IMR-90 (cell line): ENCODE measurements around the gene FLVCR1. TPM values are rescaled to one million over a fixed set of nuclear protein-coding genes. Genes with fewer than 3 reads are reported as not detected.

Source experiments
- ATAC-seq: fragments of 200-7000 bp; cut with Tn5 transposase; 2 replicates; pipeline ENCODE4 v1.9.1; 2020; ENCODE audit warnings: low read depth, mild to moderate bottlenecking, moderate library complexity
- BruUV-seq: library from RNA; stranded (reverse); fragments of 400-500 nt; replicated peaks from 2 replicates; lab custom pipeline; 2021; lab: Mats Ljungman, UMichigan
- CTCF ChIA-PET: fragments of 300-600 bp; formaldehyde crosslinking; extraction: SDS; loops from one replicate; lab custom pipeline; 2021; ENCODE audit warnings: antibody characterized with exemption; lab: Yijun Ruan, JAX
- POLR2A ChIA-PET: fragments of 300-600 bp; sonication (Branson Sonifier 250); formaldehyde crosslinking; loops from one replicate; lab custom pipeline; 2022; ENCODE audit warnings: antibody characterized with exemption; ENCODE audit not compliant: unreplicated experiment; lab: Charles Lee
- DNase-seq: peaks from one replicate; pipeline ENCODE4 v3.0.0; 2013
- H2AFZ ChIP-seq: replicated peaks from 2 replicates; pipeline ENCODE3; 2013; ENCODE audit warnings: low read length, mild to moderate bottlenecking; ENCODE audit not compliant: poor library complexity
- H2AK5ac ChIP-seq: 2 replicates; pipeline ENCODE4 v1.6.1; 2013; ENCODE audit warnings: low read depth, low read length, inconsistent platforms
- H2AK9ac ChIP-seq: replicated peaks from 2 replicates; pipeline ENCODE3; 2013; ENCODE audit warnings: mild to moderate bottlenecking, low read depth, low read length, moderate library complexity; ENCODE audit not compliant: poor library complexity
- H2BK120ac ChIP-seq: 2 replicates; pipeline ENCODE4 v1.6.1; 2013; ENCODE audit warnings: low read depth, low read length, inconsistent platforms
- H2BK15ac ChIP-seq: 3 replicates; pipeline ENCODE4 v1.6.1; 2013; ENCODE audit warnings: low read depth, low read length, inconsistent platforms
- H2BK20ac ChIP-seq: 2 replicates; pipeline ENCODE4 v1.6.1; 2013; ENCODE audit warnings: low read depth, mild to moderate bottlenecking, inconsistent platforms, low read length, moderate library complexity
- H2BK5ac ChIP-seq: 2 replicates; pipeline ENCODE4 v1.6.1; 2013; ENCODE audit warnings: mild to moderate bottlenecking, low read depth, low read length, inconsistent platforms; ENCODE audit not compliant: poor library complexity, severe bottlenecking
- H3K14ac ChIP-seq: replicated peaks from 2 replicates; pipeline ENCODE4 v1.6.1; 2013; ENCODE audit warnings: low read depth, low read length, inconsistent platforms
- H3K18ac ChIP-seq: 2 replicates; pipeline ENCODE4 v1.6.1; 2013; ENCODE audit warnings: low read depth, low read length, control low read depth
- H3K23ac ChIP-seq: 2 replicates; pipeline ENCODE4 v1.6.1; 2013; ENCODE audit warnings: low read depth, low read length, inconsistent platforms
- H3K27ac ChIP-seq: 2 replicates; pipeline ENCODE4 v1.5.1; 2013; ENCODE audit warnings: mild to moderate bottlenecking, control low read depth, low read length; ENCODE audit not compliant: insufficient read depth
- H3K27me3 ChIP-seq: 2 replicates; pipeline ENCODE4 v1.6.1; 2013; ENCODE audit warnings: low read length; ENCODE audit not compliant: control insufficient read depth, insufficient read depth
- H3K36me3 ChIP-seq: 2 replicates; pipeline ENCODE4 v1.6.1; 2013; ENCODE audit warnings: low read length, mixed read lengths; ENCODE audit not compliant: control insufficient read depth, insufficient read depth
- H3K4ac ChIP-seq: 2 replicates; pipeline ENCODE4 v1.6.1; 2013; ENCODE audit warnings: low read depth, low read length, inconsistent platforms
- H3K4me1 ChIP-seq: 2 replicates; pipeline ENCODE4 v1.6.1; 2013; ENCODE audit warnings: low read length, mixed read lengths; ENCODE audit not compliant: control insufficient read depth, insufficient read depth
- H3K4me2 ChIP-seq: 2 replicates; pipeline ENCODE4 v1.6.1; 2013; ENCODE audit warnings: low read depth, mild to moderate bottlenecking, control low read depth, low read length, moderate library complexity
- H3K4me3 ChIP-seq: 2 replicates; pipeline ENCODE4 v1.5.1; 2013; ENCODE audit warnings: low read depth, mild to moderate bottlenecking, control low read depth, low read length, moderate library complexity; ENCODE audit not compliant: insufficient read depth
- H3K56ac ChIP-seq: 2 replicates; pipeline ENCODE4 v1.6.1; 2013; ENCODE audit warnings: low read length, inconsistent platforms; ENCODE audit not compliant: insufficient read depth; ENCODE audit errors: extremely low read depth
- H3K79me1 ChIP-seq, 2 experiments: 2 replicates each; pipeline ENCODE4 v1.6.1; 2013; ENCODE audit warnings: low read length in 2 of 2, inconsistent platforms in 1 of 2, low read depth in 1 of 2
- H3K9ac ChIP-seq: 2 replicates; pipeline ENCODE4 v1.6.1; 2013; ENCODE audit warnings: low read depth, low read length, control low read depth
- H3K9me1 ChIP-seq: 2 replicates; pipeline ENCODE4 v1.6.1; 2013; ENCODE audit warnings: low read length, inconsistent platforms; ENCODE audit not compliant: insufficient read depth
- H3K9me3 ChIP-seq: 2 replicates; pipeline ENCODE4 v1.6.1; 2013; ENCODE audit warnings: low read length; ENCODE audit not compliant: control insufficient read depth, insufficient read depth
- H4K20me1 ChIP-seq: 2 replicates; pipeline ENCODE4 v1.6.1; 2013; ENCODE audit warnings: low read length, inconsistent platforms; ENCODE audit not compliant: insufficient read depth
- H4K5ac ChIP-seq: 2 replicates; pipeline ENCODE4 v1.6.1; 2013; ENCODE audit warnings: mild to moderate bottlenecking, low read depth, low read length, control low read depth
- H4K8ac ChIP-seq, 2 experiments: 2 replicates each; pipeline ENCODE4 v1.6.1; 2013; ENCODE audit warnings: low read depth in 2 of 2, low read length in 2 of 2, control low read depth in 1 of 2, inconsistent platforms in 1 of 2
- H4K91ac ChIP-seq: 2 replicates; pipeline ENCODE4 v1.6.1; 2013; ENCODE audit warnings: low read depth, low read length, inconsistent platforms; ENCODE audit not compliant: insufficient read depth
- BHLHE40 ChIP-seq: fragments of 150-350 bp; IDR thresholded peaks from 2 replicates; pipeline ENCODE4 v1.6.1; 2016; ENCODE audit warnings: mild to moderate bottlenecking, low read depth, low read length
- CTCF ChIP-seq: conservative IDR thresholded peaks from 2 replicates; pipeline ENCODE4 v1.5.1; 2012; ENCODE audit warnings: mild to moderate bottlenecking, low read depth, low read length, improper control_type of control experiment
- FOS ChIP-seq: fragments of 150-350 bp; IDR thresholded peaks from 2 replicates; pipeline ENCODE4 v1.6.1; 2016; ENCODE audit warnings: low read depth, low read length
- MAFK ChIP-seq: IDR thresholded peaks from 2 replicates; pipeline ENCODE4 v1.6.1; 2012; ENCODE audit warnings: low read depth, low read length, improper control_type of control experiment
- MAZ ChIP-seq: IDR thresholded peaks from 2 replicates; pipeline ENCODE4 v1.6.1; 2012; ENCODE audit warnings: low read depth, mild to moderate bottlenecking, low read length, improper control_type of control experiment, moderate library complexity, borderline replicate concordance
- MXI1 ChIP-seq: IDR thresholded peaks from 2 replicates; pipeline ENCODE4 v1.6.1; 2012; ENCODE audit warnings: low read depth, mild to moderate bottlenecking, low read length, moderate library complexity, borderline replicate concordance
- POLR2A ChIP-seq: IDR thresholded peaks from 2 replicates; pipeline ENCODE4 v1.6.1; 2012; ENCODE audit warnings: mild to moderate bottlenecking, low read depth, low read length
- RAD21 ChIP-seq: IDR thresholded peaks from 2 replicates; pipeline ENCODE4 v1.6.1; 2012; ENCODE audit warnings: low read length, improper control_type of control experiment
- RFX5 ChIP-seq: IDR thresholded peaks from 2 replicates; pipeline ENCODE4 v1.8.0; 2012; ENCODE audit warnings: low read depth, mild to moderate bottlenecking, low read length, moderate library complexity
- SMC3 ChIP-seq: fragments of 150-350 bp; IDR thresholded peaks from 2 replicates; pipeline ENCODE4 v1.6.1; 2016; ENCODE audit warnings: low read depth, mild to moderate bottlenecking, antibody characterized with exemption, low read length, moderate library complexity
- USF2 ChIP-seq: fragments of 150-350 bp; IDR thresholded peaks from 2 replicates; pipeline ENCODE4 v1.6.1; 2017; ENCODE audit warnings: mild to moderate bottlenecking, antibody characterized with exemption, low read length, low read depth
- WGBS, 2 experiments: methylation state at CpG; one replicate each; pipeline versions ENCODE4 v1.1.5 to v1.1.7; 2013; ENCODE audit warnings: missing lambda C conversion rate in 2 of 2; ENCODE audit not compliant: insufficient read length in 1 of 2; ENCODE audit errors: extremely low coverage in 2 of 2; 5-methylcytosine and 5-hydroxymethylcytosine counted together
- dilution Hi-C: fragments of 300-500 bp; cut with HindIII; formaldehyde crosslinking; loops from one replicate; pipeline ENCODE4 v1.14.3; 2018; ENCODE audit warnings: low sequenced_read_pairs; ENCODE audit not compliant: unreplicated experiment
- in situ Hi-C: fragments of 300-500 bp; cut with MboI; formaldehyde crosslinking; loops from 3 replicates; pipeline ENCODE4 v1.14.3; 2019; ENCODE audit warnings: low sequenced_read_pairs, inconsistent platforms, mixed read lengths
- intact Hi-C: fragments of 100-400 bp; cut with micrococcal nuclease; formaldehyde crosslinking; loops from 2 replicates; pipeline ENCODE4 v1.10.0; 2022
- polyA plus RNA-seq, 3 experiments: library from polyadenylated mRNA; depleted of rRNA; stranded (reverse); fragments of >200 nt; gene quantifications; 2 replicates each; pipeline ENCODE4 v1.2.3, GENCODE V29; 2012; ENCODE audit warnings: low replicate concordance in 1 of 3
- total RNA-seq: library from RNA; depleted of rRNA; stranded (reverse); fragments of >200 nt; gene quantifications from 2 replicates; pipeline ENCODE4 v1.2.3, GENCODE V29; 2012

Gene FLVCR1
- total and polyA plus RNA-seq, 2 of the 4 experiments (the other 2 are of a cell fraction) = 2.4 to 3.9 TPM

DNA sequence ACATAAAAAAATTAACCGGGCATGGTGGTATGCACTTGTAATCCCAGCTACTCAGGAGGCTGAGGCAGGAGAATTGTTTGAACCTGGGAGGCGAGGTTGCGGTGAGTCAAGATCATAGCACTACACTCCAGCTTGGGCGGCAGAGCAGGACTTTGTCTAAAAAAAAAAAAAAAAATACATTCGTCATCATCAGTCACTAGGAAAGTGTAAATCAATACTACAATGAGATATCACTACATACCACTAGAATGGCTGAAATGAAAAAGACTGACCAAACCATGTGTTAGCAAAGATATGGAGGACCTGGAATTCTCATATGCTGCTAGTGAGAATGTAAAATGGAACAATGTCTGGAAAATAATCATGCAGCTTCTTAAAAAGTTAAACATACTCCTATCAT, 19.9 kb upstream of the FLVCR1 start:
- Histone ChIP-seq H3K4me1 (no peaks in the 10 kb centered on the region), H2AK5ac (no peak overlapping the region), H4K20me1 (no peaks in the 10 kb centered on the region), H3K56ac (no peak overlapping the region), H3K9me1 (no peaks in the 10 kb centered on the region), H2BK15ac (no peak overlapping the region), H3K4me3 (no peak overlapping the region), H2BK20ac (no peak overlapping the region), H2BK5ac (no peak overlapping the region), H3K79me1 (no peaks in the 10 kb centered on the region), H3K23ac (no peak overlapping the region), H3K14ac (no peak overlapping the region), H3K9ac (no peak overlapping the region), H4K5ac (no peak overlapping the region), H3K9me3 (no peaks in the 10 kb centered on the region), H4K91ac (no peak overlapping the region), H2AK9ac (no peak overlapping the region), H3K18ac (no peak overlapping the region), H3K4ac (no peak overlapping the region), H4K8ac (no peak overlapping the region), H3K4me2 (no peak overlapping the region), H2AFZ (no peak overlapping the region), H3K36me3 (no peaks in the 10 kb centered on the region), H3K27ac (no peak overlapping the region), H2BK120ac (no peak overlapping the region), H3K27me3 (no peaks in the 10 kb centered on the region)
- dilution Hi-C loops = no loop called here
- intact Hi-C loops = no loop called here
- ATAC-seq (no peak), DNase-seq (no peak)
- no CpG with 5 or more reads among the region's 5 CpGs for WGBS, 2 experiments
- no TSS peak for BruUV-seq
- ChIA-PET CTCF (interaction anchor here (1.0 kb wide), 1 partner anchor 9 kb away, joined by 3 read pairs; no protein-coding TSS in a partner anchor), POLR2A (no interaction called here)
- in situ Hi-C loops = no loop called here
- TF ChIP-seq USF2 = no peak
- TF ChIP-seq CTCF = no peak
- TF ChIP-seq RFX5 = no peak
- TF ChIP-seq MAFK = no peak
- TF ChIP-seq BHLHE40 = no peak
- no peak for TF ChIP-seq FOS
- TF ChIP-seq SMC3 = no peak
- TF ChIP-seq MXI1 = no peak
- no peak for TF ChIP-seq RAD21
- no peak for TF ChIP-seq POLR2A
- TF ChIP-seq MAZ = no peak
